ENCODE data around the gene GSG1L.

Gene GSG1L

DNA sequence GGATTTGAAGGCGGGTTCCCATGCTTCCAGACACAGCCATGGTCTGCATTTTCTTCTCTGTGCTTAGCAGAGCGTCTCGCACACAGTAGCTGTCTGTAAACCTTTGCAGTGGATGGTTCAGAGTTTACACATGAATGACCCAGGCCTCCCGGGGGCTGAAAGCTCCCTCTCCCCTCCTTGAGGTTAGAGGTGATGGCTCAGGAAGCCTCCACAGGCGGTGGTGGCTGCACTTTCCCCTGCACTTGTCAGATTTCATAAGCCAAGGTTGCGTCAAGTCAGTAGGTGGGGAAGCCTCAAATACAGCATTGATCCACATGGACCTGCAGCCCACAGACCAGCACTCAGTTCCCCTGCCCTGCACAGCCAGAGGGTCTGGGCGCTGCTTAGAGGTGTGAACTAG lies 301.7 kb downstream of the GSG1L start:
- Histone ChIP-seq H3K27me3 (ENCODE audit: insufficient read depth, low read depth, severe bottlenecking) (no peaks in the 10 kb centered on the region), H3K27ac (no peak overlapping the region), H3K4me3 (ENCODE audit: low read depth, low read length) (no peak overlapping the region), H3K36me3 (peaks cover 95% of the 10 kb centered on the region), H3K9me3 (ENCODE audit: severe bottlenecking) (no peaks in the 10 kb centered on the region)
- TF ChIP-seq, protein P1, sequence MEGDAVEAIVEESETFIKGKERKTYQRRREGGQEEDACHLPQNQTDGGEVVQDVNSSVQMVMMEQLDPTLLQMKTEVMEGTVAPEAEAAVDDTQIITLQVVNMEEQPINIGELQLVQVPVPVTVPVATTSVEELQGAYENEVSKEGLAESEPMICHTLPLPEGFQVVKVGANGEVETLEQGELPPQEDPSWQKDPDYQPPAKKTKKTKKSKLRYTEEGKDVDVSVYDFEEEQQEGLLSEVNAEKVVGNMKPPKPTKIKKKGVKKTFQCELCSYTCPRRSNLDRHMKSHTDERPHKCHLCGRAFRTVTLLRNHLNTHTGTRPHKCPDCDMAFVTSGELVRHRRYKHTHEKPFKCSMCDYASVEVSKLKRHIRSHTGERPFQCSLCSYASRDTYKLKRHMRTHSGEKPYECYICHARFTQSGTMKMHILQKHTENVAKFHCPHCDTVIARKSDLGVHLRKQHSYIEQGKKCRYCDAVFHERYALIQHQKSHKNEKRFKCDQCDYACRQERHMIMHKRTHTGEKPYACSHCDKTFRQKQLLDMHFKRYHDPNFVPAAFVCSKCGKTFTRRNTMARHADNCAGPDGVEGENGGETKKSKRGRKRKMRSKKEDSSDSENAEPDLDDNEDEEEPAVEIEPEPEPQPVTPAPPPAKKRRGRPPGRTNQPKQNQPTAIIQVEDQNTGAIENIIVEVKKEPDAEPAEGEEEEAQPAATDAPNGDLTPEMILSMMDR (IDR thresholded peaks at IDR 0.05; ENCODE audit: low read depth, low read length): no peak
- no peak for DNase-seq

DNA sequence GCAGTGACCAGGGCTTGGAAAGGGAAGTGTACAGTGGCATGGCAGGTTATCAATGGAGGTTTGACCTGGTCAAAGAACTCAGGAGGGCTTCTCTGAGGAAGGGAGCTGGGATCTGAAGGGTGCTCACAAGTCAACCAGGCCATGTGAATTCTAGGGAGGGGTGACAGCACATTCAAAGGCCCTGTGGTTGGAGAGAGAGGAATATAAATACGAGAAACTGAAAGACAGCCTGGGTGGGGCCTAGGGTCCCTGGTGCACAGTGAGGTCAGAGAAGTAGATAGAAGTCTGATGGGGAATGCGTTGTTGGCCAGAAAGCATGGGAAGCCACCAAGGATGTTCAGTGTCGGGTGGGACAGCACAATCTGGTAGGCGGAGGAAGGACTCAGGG lies 302.7 kb downstream of the GSG1L start:
- DNase-seq: no peak
- no peaks in the 10 kb centered on the region for H3K9me3 ChIP-seq (ENCODE audit: severe bottlenecking)
- no peaks in the 10 kb centered on the region for H3K27me3 ChIP-seq (ENCODE audit: insufficient read depth, low read depth, severe bottlenecking)
- peaks cover 96% of the 10 kb centered on the region for H3K36me3 ChIP-seq
- no peak overlapping the region for H3K4me3 ChIP-seq (ENCODE audit: low read depth, low read length)
- H3K27ac ChIP-seq: no peak overlapping the region
- TF ChIP-seq, protein P1 (IDR thresholded peaks at IDR 0.05; ENCODE audit: low read depth, low read length): no peak

DNA sequence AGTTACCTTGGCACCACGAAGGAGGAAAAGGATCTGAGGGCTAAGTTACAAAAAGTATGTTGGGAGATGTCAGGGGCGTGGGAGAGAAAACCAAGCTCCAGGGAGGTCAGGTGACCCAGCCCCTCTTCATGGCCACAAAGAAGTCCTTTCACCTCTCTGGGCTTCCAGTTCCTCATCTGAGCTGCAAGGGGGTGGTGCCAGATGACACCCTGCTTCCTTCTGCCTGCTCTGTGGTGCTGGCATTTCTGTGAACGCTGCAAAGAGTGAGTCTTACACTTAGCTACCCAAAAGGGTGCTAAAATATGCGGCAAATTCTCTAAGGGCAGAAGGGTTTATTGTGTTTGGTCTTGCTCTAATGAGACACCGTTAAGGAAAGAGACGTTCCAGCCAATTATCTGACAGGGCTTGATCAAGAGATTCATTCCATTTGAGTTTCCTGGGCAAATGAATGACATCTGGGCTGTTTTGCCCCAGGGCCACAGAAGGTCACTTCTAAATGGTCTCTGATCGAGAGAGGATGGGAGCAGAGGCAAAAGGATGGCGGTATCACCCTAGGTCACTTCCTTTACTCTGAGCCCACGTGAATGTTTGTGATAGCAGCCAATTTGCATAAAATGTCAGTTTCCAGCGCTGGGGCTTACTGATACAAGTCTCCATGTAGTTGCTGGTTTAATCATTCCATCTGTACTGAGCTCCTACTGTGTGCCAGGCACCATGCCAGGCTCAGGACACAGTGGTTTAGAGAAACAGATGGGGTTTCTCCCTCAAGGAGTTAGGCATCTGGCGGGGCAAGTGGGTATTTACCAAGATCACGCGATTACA lies 303.3 kb downstream of the GSG1L start:
- Histone ChIP-seq H3K4me3 (ENCODE audit: low read depth, low read length) (no peak overlapping the region), H3K9me3 (ENCODE audit: severe bottlenecking) (no peaks in the 10 kb centered on the region), H3K36me3 (peaks cover 97% of the 10 kb centered on the region), H3K27ac (no peak overlapping the region), H3K27me3 (ENCODE audit: insufficient read depth, low read depth, severe bottlenecking) (no peaks in the 10 kb centered on the region)
- DNase-seq: no peak
- TF ChIP-seq, protein P1 (IDR thresholded peaks at IDR 0.05; ENCODE audit: low read depth, low read length): no peak

DNA sequence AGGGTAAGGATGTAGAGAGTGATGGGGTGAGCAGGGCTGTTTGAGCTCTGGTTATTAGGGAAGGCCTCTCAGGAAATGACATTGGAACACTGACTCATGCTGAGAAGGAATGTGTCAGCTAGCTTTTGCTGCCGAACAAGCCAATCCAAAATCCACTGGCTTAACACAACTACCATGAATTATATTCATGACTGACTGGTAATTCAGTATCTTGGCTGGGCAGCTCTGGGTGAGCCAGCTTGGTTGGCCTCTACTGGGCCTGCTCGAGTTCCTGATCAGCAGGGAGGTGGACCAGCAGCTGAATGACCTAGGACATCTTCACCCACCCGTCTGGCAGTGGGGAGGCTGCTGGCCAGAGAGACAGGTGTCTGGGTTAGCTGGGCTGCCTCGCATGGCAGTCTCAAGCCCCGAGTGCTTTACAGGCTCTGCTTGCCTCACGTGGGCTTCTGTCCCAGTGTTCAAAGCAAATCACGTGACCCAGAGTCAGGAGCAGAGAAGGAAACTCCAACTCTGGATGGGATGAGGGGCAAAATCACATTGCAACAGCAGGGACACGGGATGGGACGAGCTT lies 304.1 kb downstream of the GSG1L start:
- TF ChIP-seq, protein P1 (IDR thresholded peaks at IDR 0.05; ENCODE audit: low read depth, low read length): no peak
- Histone ChIP-seq H3K36me3 (peaks cover 97% of the 10 kb centered on the region), H3K27ac (no peak overlapping the region), H3K4me3 (ENCODE audit: low read depth, low read length) (no peak overlapping the region), H3K9me3 (ENCODE audit: severe bottlenecking) (no peaks in the 10 kb centered on the region), H3K27me3 (ENCODE audit: insufficient read depth, low read depth, severe bottlenecking) (no peaks in the 10 kb centered on the region)
- DNase-seq: no peak

DNA sequence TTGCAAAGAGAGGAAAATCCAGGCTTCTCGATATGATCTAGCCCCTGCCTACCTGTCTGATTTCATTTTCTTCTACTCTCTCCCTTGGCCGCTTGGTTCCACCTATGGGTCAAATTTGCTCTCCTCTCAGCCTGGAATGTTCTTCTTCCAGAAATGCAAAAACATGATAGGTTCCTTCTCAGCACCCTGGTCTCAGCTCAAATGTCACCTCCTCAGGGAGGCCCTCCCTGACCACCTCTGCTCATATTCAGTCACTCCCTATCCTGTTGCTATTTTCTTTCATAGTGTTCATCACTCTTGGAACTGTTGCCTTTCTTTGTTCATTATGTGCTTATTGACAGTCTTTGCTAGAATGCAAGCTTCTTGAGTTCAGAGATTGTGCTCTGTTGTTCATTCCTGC lies 305.0 kb downstream of the GSG1L start:
- TF ChIP-seq, protein P1 (IDR thresholded peaks at IDR 0.05; ENCODE audit: low read depth, low read length): no peak
- H3K9me3 ChIP-seq (ENCODE audit: severe bottlenecking): no peaks in the 10 kb centered on the region
- H3K27ac ChIP-seq: no peak overlapping the region

More for the DNA sequence above, 305.0 kb downstream of the GSG1L start:
- Histone ChIP-seq H3K4me3 (ENCODE audit: low read depth, low read length) (no peak overlapping the region), H3K27me3 (ENCODE audit: insufficient read depth, low read depth, severe bottlenecking) (no peaks in the 10 kb centered on the region), H3K36me3 (peaks cover 97% of the 10 kb centered on the region)
- no peak for DNase-seq
